SK-N-SH treated with all-trans-retinoic acid at 6 μM for 48 hours (cell line): ENCODE data around the gene OR7A10.

Experiments
- ATAC-seq: fragments of 200-7000 bp; cut with Tn5 transposase; 3 replicates; pipeline ENCODE4 v1.9.1; 2020; ENCODE audit warnings: mild to moderate bottlenecking, moderate library complexity
- ARNTL ChIP-seq: fragments of 450-650 bp; formaldehyde crosslinking; IDR thresholded peaks from 2 replicates; pipeline ENCODE4 v1.5.0; 2020; ENCODE audit warnings: low read depth, mild to moderate bottlenecking, moderate library complexity, borderline replicate concordance
- BACH2 ChIP-seq: fragments of 250-450 bp; sonication (Bioruptor Pico); IDR thresholded peaks from 2 replicates; pipeline ENCODE4 v1.9.0; 2021; ENCODE audit warnings: mild to moderate bottlenecking, borderline replicate concordance
- CREB5 ChIP-seq: fragments of 250-450 bp; sonication (Bioruptor Pico); IDR thresholded peaks from 2 replicates; pipeline ENCODE4 v1.5.1; 2020; ENCODE audit warnings: low read depth, mild to moderate bottlenecking, moderate library complexity
- CSDC2 ChIP-seq: fragments of 250-450 bp; sonication (Bioruptor Pico); IDR thresholded peaks from 2 replicates; pipeline ENCODE4 v1.5.0; 2020; ENCODE audit warnings: mild to moderate bottlenecking, moderate library complexity
- CSRNP3 ChIP-seq: fragments of 250-450 bp; sonication (Bioruptor Pico); IDR thresholded peaks from 2 replicates; pipeline ENCODE4 v1.5.1; 2021; ENCODE audit warnings: mild to moderate bottlenecking, moderate library complexity
- ESRRG ChIP-seq: fragments of 250-450 bp; sonication (Bioruptor Pico); IDR thresholded peaks from 2 replicates; pipeline ENCODE4 v1.6.1; 2021; ENCODE audit warnings: mild to moderate bottlenecking
- GLIS3 ChIP-seq: fragments of 250-450 bp; sonication (Bioruptor Pico); IDR thresholded peaks from 2 replicates; pipeline ENCODE4 v1.5.0; 2020; ENCODE audit warnings: mild to moderate bottlenecking, moderate library complexity
- OSR1 ChIP-seq: fragments of 250-450 bp; sonication (Bioruptor Pico); IDR thresholded peaks from 2 replicates; pipeline ENCODE4 v1.8.0; 2022; ENCODE audit warnings: moderate library complexity, mild to moderate bottlenecking, inconsistent platforms
- PATZ1 ChIP-seq: fragments of 250-450 bp; sonication (Bioruptor Pico); IDR thresholded peaks from 2 replicates; pipeline ENCODE4 v1.8.0; 2020; ENCODE audit warnings: mild to moderate bottlenecking, moderate library complexity, borderline replicate concordance
- POU6F1 ChIP-seq: fragments of 250-450 bp; sonication (Bioruptor Pico); IDR thresholded peaks from 2 replicates; pipeline ENCODE4 v1.8.0; 2021; ENCODE audit warnings: low read depth, mild to moderate bottlenecking, moderate library complexity, borderline replicate concordance
- PPARA ChIP-seq: fragments of 250-450 bp; sonication (Bioruptor Pico); IDR thresholded peaks from 2 replicates; pipeline ENCODE4 v1.5.0; 2020; ENCODE audit warnings: mild to moderate bottlenecking, borderline replicate concordance
- RARB ChIP-seq: fragments of 250-450 bp; sonication (Bioruptor Pico); IDR thresholded peaks from 2 replicates; pipeline ENCODE4 v1.8.0; 2021; ENCODE audit warnings: mild to moderate bottlenecking, moderate library complexity
- SNAI2 ChIP-seq: fragments of 250-450 bp; sonication (Bioruptor Pico); IDR thresholded peaks from 2 replicates; pipeline ENCODE4 v1.5.0; 2020; ENCODE audit warnings: mild to moderate bottlenecking, moderate library complexity
- TOX ChIP-seq: fragments of 250-450 bp; sonication (Bioruptor Pico); IDR thresholded peaks from 2 replicates; pipeline ENCODE4 v1.8.0; 2021; ENCODE audit warnings: mild to moderate bottlenecking, moderate library complexity, borderline replicate concordance
- TSHZ2 ChIP-seq: fragments of 250-450 bp; sonication (Bioruptor Pico); IDR thresholded peaks from 2 replicates; pipeline ENCODE4 v1.5.0; 2020; ENCODE audit warnings: mild to moderate bottlenecking, moderate library complexity
- ZC3H10 ChIP-seq: fragments of 250-450 bp; sonication (Bioruptor Pico); IDR thresholded peaks from 2 replicates; pipeline ENCODE4 v1.5.1; 2021; ENCODE audit warnings: mild to moderate bottlenecking, moderate library complexity
- ZFP3 ChIP-seq: fragments of 250-450 bp; sonication (Bioruptor Pico); IDR thresholded peaks from 2 replicates; pipeline ENCODE4 v1.5.0; 2020; ENCODE audit warnings: mild to moderate bottlenecking, moderate library complexity
- ZNF565 ChIP-seq: fragments of 450-650 bp; formaldehyde crosslinking; conservative IDR thresholded peaks from 2 replicates; pipeline ENCODE4 v1.5.0; 2020; ENCODE audit warnings: low read depth, mild to moderate bottlenecking, moderate library complexity
- ZNF8 ChIP-seq: fragments of 450-650 bp; formaldehyde crosslinking; IDR thresholded peaks from 2 replicates; pipeline ENCODE4 v1.5.0; 2020; ENCODE audit warnings: mild to moderate bottlenecking, moderate library complexity

The OR7A10 gene

GRCh38 chr19:14804765-14805164, 44.0 kb downstream of the OR7A10 start:
- no peak for ATAC-seq
- no peak for TF ChIP-seq TSHZ2
- no peak for TF ChIP-seq ZFP3 (CRISPR knock-in tag)
- no peak for TF ChIP-seq PATZ1
- no peak for TF ChIP-seq ZNF565 (CRISPR knock-in tag)
- no peak for TF ChIP-seq PPARA
- TF ChIP-seq CSDC2 (CRISPR knock-in tag) = no peak
- TF ChIP-seq BACH2 = no peak
- no peak for TF ChIP-seq ARNTL (CRISPR knock-in tag)

GRCh38 chr19:14798760-14799159, 50.0 kb downstream of the OR7A10 start:
- TF ChIP-seq ARNTL (CRISPR knock-in tag) (no peak), ZFP3 (CRISPR knock-in tag) (no peak), OSR1 (CRISPR knock-in tag) (no peak), GLIS3 (CRISPR knock-in tag) (no peak), CREB5 (CRISPR knock-in tag) (no peak), ZNF565 (CRISPR knock-in tag) (no peak), CSRNP3 (CRISPR knock-in tag) (no peak), POU6F1 (CRISPR knock-in tag) (no peak), SNAI2 (CRISPR knock-in tag) (no peak), TOX (no peak), ZC3H10 (CRISPR knock-in tag) (no peak)
- no peak for ATAC-seq

DNA sequence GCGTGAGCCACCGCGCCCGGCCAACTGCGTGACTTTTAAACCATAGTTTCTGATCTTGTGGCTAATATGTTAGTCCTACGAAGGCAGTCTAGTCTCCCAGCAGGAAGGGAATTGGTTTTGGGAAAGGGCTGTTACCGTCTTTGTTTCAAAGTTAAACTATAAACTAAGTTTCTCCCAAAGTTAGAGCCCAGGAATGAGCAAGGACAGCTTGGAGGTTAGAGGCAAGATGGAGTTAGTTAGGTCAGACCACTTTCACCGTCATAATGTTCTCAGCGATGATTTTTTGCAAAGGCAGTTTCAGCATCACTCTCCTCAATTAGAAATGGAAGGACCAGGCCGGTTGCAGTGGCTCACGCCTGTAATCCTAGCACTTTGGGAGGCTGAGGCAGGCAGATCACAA, 52.7 kb downstream of the OR7A10 start:
- TF ChIP-seq SNAI2 (CRISPR knock-in tag) (no peak), ESRRG (CRISPR knock-in tag) (no peak), OSR1 (CRISPR knock-in tag) (no peak), TOX (no peak), PPARA (no peak), RARB (no peak), ZNF8 (CRISPR knock-in tag) (no peak), PATZ1 (no peak), ZC3H10 (CRISPR knock-in tag) (no peak), GLIS3 (CRISPR knock-in tag) (no peak), ZFP3 (CRISPR knock-in tag) (no peak)
- TF ChIP-seq, all 23 proteins: peak for 0
- no peak for ATAC-seq
